Adrenal gland (tissue), 5 donors: ENCODE data around the gene CCL7.

Source experiments
- POLR2A ChIP-seq, 2 donors: fragments of 450-650 bp; IDR thresholded peaks; one replicate each; pipeline ENCODE4 v1.6.1; 2017; ENCODE audit warnings: antibody characterized with exemption in 2 of 2, mild to moderate bottlenecking in 2 of 2, moderate library complexity in 1 of 2
- TF ChIP-seq, protein P1 (sequence below), 6 experiments: fragments of 450-650 bp in 4 of 6; fragments of 200-600 bp in 2 of 6; sonication (generic) in 1 of 6; IDR thresholded peaks; 1 replicate in 5 of 6; 2 replicates in 1 of 6; pipeline versions ENCODE4 v1.5.1 to v1.8.0; 2016 to 2021; ENCODE audit warnings: antibody characterized with exemption in 6 of 6, mild to moderate bottlenecking in 2 of 6, moderate library complexity in 1 of 6
- donor health status: DM: no; HTN: no; CAD: no.

DNA sequence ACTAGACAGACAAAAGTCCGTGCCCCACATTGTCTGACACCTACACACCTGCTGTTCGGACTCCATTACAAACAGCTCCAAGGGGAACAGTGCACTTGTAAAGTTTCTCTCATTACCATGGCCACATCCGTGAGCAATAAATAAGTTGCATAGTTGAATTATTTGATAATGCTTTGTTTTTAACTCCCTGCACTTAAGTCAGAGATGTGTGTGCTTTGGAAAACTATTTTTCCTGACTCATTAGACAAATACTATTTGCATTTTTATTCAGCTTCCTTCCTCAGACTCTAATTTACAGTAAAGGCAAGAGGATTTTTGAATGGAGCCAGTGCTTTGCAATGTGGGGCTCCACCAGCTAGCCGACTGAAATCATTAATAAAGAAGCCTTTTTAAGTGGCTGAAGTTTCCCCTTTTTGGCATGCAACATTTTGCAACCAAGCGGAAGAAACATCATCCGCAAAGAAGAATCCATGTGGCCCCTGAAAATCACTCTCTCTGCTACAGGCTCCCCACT, 21.5 kb upstream of the CCL7 start:
- TF ChIP-seq, protein P1, sequence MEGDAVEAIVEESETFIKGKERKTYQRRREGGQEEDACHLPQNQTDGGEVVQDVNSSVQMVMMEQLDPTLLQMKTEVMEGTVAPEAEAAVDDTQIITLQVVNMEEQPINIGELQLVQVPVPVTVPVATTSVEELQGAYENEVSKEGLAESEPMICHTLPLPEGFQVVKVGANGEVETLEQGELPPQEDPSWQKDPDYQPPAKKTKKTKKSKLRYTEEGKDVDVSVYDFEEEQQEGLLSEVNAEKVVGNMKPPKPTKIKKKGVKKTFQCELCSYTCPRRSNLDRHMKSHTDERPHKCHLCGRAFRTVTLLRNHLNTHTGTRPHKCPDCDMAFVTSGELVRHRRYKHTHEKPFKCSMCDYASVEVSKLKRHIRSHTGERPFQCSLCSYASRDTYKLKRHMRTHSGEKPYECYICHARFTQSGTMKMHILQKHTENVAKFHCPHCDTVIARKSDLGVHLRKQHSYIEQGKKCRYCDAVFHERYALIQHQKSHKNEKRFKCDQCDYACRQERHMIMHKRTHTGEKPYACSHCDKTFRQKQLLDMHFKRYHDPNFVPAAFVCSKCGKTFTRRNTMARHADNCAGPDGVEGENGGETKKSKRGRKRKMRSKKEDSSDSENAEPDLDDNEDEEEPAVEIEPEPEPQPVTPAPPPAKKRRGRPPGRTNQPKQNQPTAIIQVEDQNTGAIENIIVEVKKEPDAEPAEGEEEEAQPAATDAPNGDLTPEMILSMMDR (IDR thresholded peaks at IDR 0.05), result no peak
- no peak for TF ChIP-seq POLR2A (IDR thresholded peaks at IDR 0.05)
